ENCODE results near the gene BMP10. TPM values are rescaled to one million over a fixed set of nuclear protein-coding genes. Genes with fewer than 3 reads are reported as not detected.
A peak's percentile ranks its signal among the peaks of the same experiment; 100 is the strongest.

The BMP10 gene
- total RNA-seq, 1 experiment from 2014 or later, result not detected

DNA sequence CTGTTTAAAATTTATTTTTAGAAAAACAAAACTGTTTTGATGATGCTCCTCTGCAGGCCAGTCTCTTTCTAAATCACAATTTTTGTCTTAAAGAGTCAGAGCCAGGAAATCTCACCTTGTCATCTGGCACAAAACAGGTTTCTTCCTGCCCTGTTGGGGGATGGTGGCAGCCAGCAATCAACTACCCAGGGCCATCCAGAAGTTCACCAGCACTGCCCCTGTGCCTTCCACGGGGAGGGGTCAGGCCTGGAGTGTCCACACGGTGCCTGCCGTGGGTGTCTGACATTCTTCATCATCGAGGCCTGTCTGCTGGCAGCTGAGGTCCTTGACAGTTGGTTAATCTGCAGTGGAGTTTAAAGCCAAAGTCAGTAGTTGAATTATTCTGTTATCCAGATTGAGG lies 40.0 kb upstream of the BMP10 start:
- Histone ChIP-seq H3K4me3 (replicated peaks in 1 of 2; ENCODE audit: low read depth in 1 of 2, low read length in 2 of 2) (no peak overlapping the region), H3K27me3 (ENCODE audit: insufficient read depth, low read length) (no peaks in the 10 kb centered on the region), H3K79me2 (ENCODE audit: insufficient read depth, low read length) (no peaks in the 10 kb centered on the region), H3K4me1 (ENCODE audit: control insufficient read depth in 1 of 2, insufficient read depth in 2 of 2, low read length in 2 of 2) (peaks cover 20 to 23% of the 10 kb centered on the region in 2 experiments), H3K4me2 (ENCODE audit: low read length) (no peak overlapping the region), H3K9ac (ENCODE audit: low read length) (no peak overlapping the region), H3K36me3 (ENCODE audit: control insufficient read depth in 1 of 2, insufficient read depth in 2 of 2, low read length in 2 of 2) (no peaks in the 10 kb centered on the region), H3K9me2 (ENCODE audit: insufficient read depth) (no peaks in the 10 kb centered on the region), H4K20me1 (ENCODE audit: insufficient read depth) (no peaks in the 10 kb centered on the region), H3K27ac (ENCODE audit: low read depth, low read length) (no peak overlapping the region), H2AFZ (ENCODE audit: low read depth, low read length, poor library complexity, severe bottlenecking) (no peak overlapping the region), H3K9me3 (ENCODE audit: control insufficient read depth in 1 of 2, insufficient read depth in 1 of 2, low read depth in 1 of 2, low read length in 2 of 2) (no peaks in the 10 kb centered on the region)
- TF ChIP-seq, protein P1, sequence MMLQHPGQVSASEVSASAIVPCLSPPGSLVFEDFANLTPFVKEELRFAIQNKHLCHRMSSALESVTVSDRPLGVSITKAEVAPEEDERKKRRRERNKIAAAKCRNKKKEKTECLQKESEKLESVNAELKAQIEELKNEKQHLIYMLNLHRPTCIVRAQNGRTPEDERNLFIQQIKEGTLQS (IDR thresholded peaks at IDR 0.05), result no peak
- no TSS peak for BruUV-seq (replicated peaks)
- CTCF ChIA-PET, result interaction anchor here (0.7 kb wide), 1 partner anchor 14 kb away, joined by 3 read pairs; no protein-coding TSS in a partner anchor
- POLR2A ChIA-PET, result no interaction called here
- intact Hi-C loops (cut with micrococcal nuclease), result no loop called here
- no peak for ATAC-seq
- RAD21 ChIA-PET (ENCODE audit: low non-redundant PET in 1 of 2, low total read pairs in 2 of 2, uncharacterized antibody in 2 of 2, unreplicated experiment in 2 of 2), result no interaction called here
- no peak for DNase-seq (ENCODE audit: low read depth, low spot score)

GRCh38 chr2:68909793-68910674 lies 38.8 kb upstream of the BMP10 start:
- H3K27ac ChIP-seq (ENCODE audit: low read depth, low read length), result no peak overlapping the region
- peak; percentile 73 for DNase-seq (ENCODE audit: low read depth, low spot score)

More at GRCh38 chr2:68909793-68910674, 38.8 kb upstream of the BMP10 start:
- POLR2A ChIA-PET, result no interaction called here
- CTCF ChIA-PET, result interaction anchor here (0.7 to 1.7 kb wide), 5 partner anchors 15 to 315 kb away, joined by 3 to 7 read pairs (median 3); no protein-coding TSS in a partner anchor
- Histone ChIP-seq H3K79me2 (ENCODE audit: insufficient read depth, low read length) (no peaks in the 10 kb centered on the region), H3K4me2 (ENCODE audit: low read length) (no peak overlapping the region), H3K9ac (ENCODE audit: low read length) (no peak overlapping the region), H3K4me1 (ENCODE audit: control insufficient read depth in 1 of 2, insufficient read depth in 2 of 2, low read length in 2 of 2) (peaks cover 20 to 23% of the 10 kb centered on the region in 2 experiments), H3K27me3 (ENCODE audit: insufficient read depth, low read length) (no peaks in the 10 kb centered on the region), H4K20me1 (ENCODE audit: insufficient read depth) (no peaks in the 10 kb centered on the region), H3K4me3 (replicated peaks in 1 of 2; ENCODE audit: low read depth in 1 of 2, low read length in 2 of 2) (no peak overlapping the region), H3K36me3 (ENCODE audit: control insufficient read depth in 1 of 2, insufficient read depth in 2 of 2, low read length in 2 of 2) (no peaks in the 10 kb centered on the region), H3K9me2 (ENCODE audit: insufficient read depth) (no peaks in the 10 kb centered on the region), H2AFZ (ENCODE audit: low read depth, low read length, poor library complexity, severe bottlenecking) (peak overlapping the region; percentile 44), H3K9me3 (ENCODE audit: control insufficient read depth in 1 of 2, insufficient read depth in 1 of 2, low read depth in 1 of 2, low read length in 2 of 2) (no peaks in the 10 kb centered on the region)
- intact Hi-C loops (cut with micrococcal nuclease), result loop anchor here (5.0 kb wide), 3 partner anchors 73 to 443 kb away; partner anchors contain the start of genes APLF and FBXO48
- RAD21 ChIA-PET (ENCODE audit: low non-redundant PET in 1 of 2, low total read pairs in 2 of 2, uncharacterized antibody in 2 of 2, unreplicated experiment in 2 of 2), result no interaction called here
- TF ChIP-seq RAD21 (IDR thresholded peaks at IDR 0.05; ENCODE audit: low read depth) (peak; percentile 85), CTCF (IDR thresholded peaks at IDR 0.05 in 2 of 3, conservative IDR thresholded peaks at IDR 0.05 in 1 of 3; ENCODE audit: borderline replicate concordance in 1 of 3, insufficient read depth in 1 of 3, low read depth in 2 of 3, low read length in 2 of 3) (peak; percentile 82 to 87 (median 83)), CBX3 (IDR thresholded peaks at IDR 0.05; ENCODE audit: low read depth) (peak; percentile 15; the same call in 1 of the 2 replicates), FOSL1 (IDR thresholded peaks at IDR 0.05; ENCODE audit: low read depth) (no peak)
- no TSS peak for BruUV-seq (replicated peaks)
- peak; percentile 57 for ATAC-seq
